ENCODE data around the gene TRAF1. TPM values are rescaled to one million over a fixed set of nuclear protein-coding genes. Genes with fewer than 3 reads are reported as not detected.

Gene TRAF1
- total and polyA plus RNA-seq, 4 donors, result 0.38 to 2.6 (median 0.71) TPM

GRCh38 chr9:120865809-120866208 is 60.8 kb downstream of the TRAF1 start (continued):
- TF ChIP-seq REST (IDR thresholded peaks at IDR 0.05), result no peak
- no peak for TF ChIP-seq TAF1 (conservative IDR thresholded peaks at IDR 0.05)
- TF ChIP-seq FOXA1 (IDR thresholded peaks at IDR 0.05), result no peak
- TF ChIP-seq HNF4G (IDR thresholded peaks at IDR 0.05), result no peak
- TF ChIP-seq JUND (IDR thresholded peaks at IDR 0.05), result no peak
- TF ChIP-seq SP1 (IDR thresholded peaks at IDR 0.05), result no peak
- TF ChIP-seq ATF3 (IDR thresholded peaks at IDR 0.05), result no peak
- no peak for TF ChIP-seq GABPA (IDR thresholded peaks at IDR 0.05 in 1 of 2, conservative IDR thresholded peaks at IDR 0.05 in 1 of 2)

- H3K27ac ChIP-seq (ENCODE audit: low read depth in 1 of 2, low read length in 2 of 2), result no peak overlapping the region
Measured at GRCh38 chr9:120865176-120865575, 61.4 kb downstream of the TRAF1 start.

GRCh38 chr9:120864719-120865118 is 61.9 kb downstream of the TRAF1 start:
- WGBS, result 96% methylated on average over 5 of the region's 5 CpGs
- H3K4me3 ChIP-seq (ENCODE audit: low read depth in 1 of 3, low read length in 3 of 3), result no peak overlapping the region
- H3K4me1 ChIP-seq (ENCODE audit: control insufficient read depth in 4 of 4, insufficient read depth in 4 of 4, low read length in 3 of 4), result peaks cover 0 to 11% (median 6%) of the 10 kb centered on the region in 4 donors
- H3K27me3 ChIP-seq (ENCODE audit: control insufficient read depth in 4 of 4, insufficient read depth in 4 of 4, low read length in 3 of 4), result no peaks in the 10 kb centered on the region
- H3K9ac ChIP-seq (ENCODE audit: low read depth in 1 of 2, low read length in 2 of 2), result no peak overlapping the region
- peaks cover 0 to 11% (median 1%) of the 10 kb centered on the region in 4 donors for H3K36me3 ChIP-seq (ENCODE audit: control insufficient read depth in 4 of 4, insufficient read depth in 3 of 4, low read depth in 1 of 4, low read length in 3 of 4)
- no peak overlapping the region for H3K27ac ChIP-seq (ENCODE audit: low read depth in 1 of 2, low read length in 2 of 2)
- TF ChIP-seq CTCF (IDR thresholded peaks at IDR 0.05; ENCODE audit: low read depth, low read length, missing input control), result no peak
- TF ChIP-seq HNF4A (conservative IDR thresholded peaks at IDR 0.05), result no peak
- no peak for TF ChIP-seq FOXA1 (IDR thresholded peaks at IDR 0.05)
- TF ChIP-seq RXRA (IDR thresholded peaks at IDR 0.05), result no peak
- TF ChIP-seq REST (IDR thresholded peaks at IDR 0.05), result no peak
- TF ChIP-seq RAD21 (IDR thresholded peaks at IDR 0.05), result no peak
- no peak for TF ChIP-seq HNF4G (IDR thresholded peaks at IDR 0.05)
- TF ChIP-seq EGR1 (IDR thresholded peaks at IDR 0.05; ENCODE audit: low read depth in 2 of 2), result no peak
- no peak for TF ChIP-seq JUND (IDR thresholded peaks at IDR 0.05)
- no peak for TF ChIP-seq YY1 (IDR thresholded peaks at IDR 0.05)
- no peak for TF ChIP-seq SP1 (IDR thresholded peaks at IDR 0.05)
- no peak for TF ChIP-seq ZBTB33 (IDR thresholded peaks at IDR 0.05)
- DNase-seq (ENCODE audit: low spot score), result no peak
- H3K9me3 ChIP-seq (ENCODE audit: control insufficient read depth in 4 of 4, low read length in 3 of 4), result no peaks in the 10 kb centered on the region

More at GRCh38 chr9:120865176-120865575, 61.4 kb downstream of the TRAF1 start:
- Histone ChIP-seq H3K9ac (ENCODE audit: low read depth in 1 of 2, low read length in 2 of 2) (no peak overlapping the region), H3K9me3 (ENCODE audit: control insufficient read depth in 4 of 4, low read length in 3 of 4) (no peaks in the 10 kb centered on the region), H3K36me3 (ENCODE audit: control insufficient read depth in 4 of 4, insufficient read depth in 3 of 4, low read depth in 1 of 4, low read length in 3 of 4) (peaks cover 0 to 9% (median 1%) of the 10 kb centered on the region in 4 donors), H3K4me3 (ENCODE audit: low read depth in 1 of 3, low read length in 3 of 3) (no peak overlapping the region), H3K4me1 (ENCODE audit: control insufficient read depth in 4 of 4, insufficient read depth in 4 of 4, low read length in 3 of 4) (peaks cover 0 to 11% (median 6%) of the 10 kb centered on the region in 4 donors), H3K27me3 (ENCODE audit: control insufficient read depth in 4 of 4, insufficient read depth in 4 of 4, low read length in 3 of 4) (no peaks in the 10 kb centered on the region)
- no peak for TF ChIP-seq RXRA (IDR thresholded peaks at IDR 0.05)
- no peak for TF ChIP-seq FOXA1 (IDR thresholded peaks at IDR 0.05)
- no peak for TF ChIP-seq NR2F2 (IDR thresholded peaks at IDR 0.05)
- no peak for TF ChIP-seq RAD21 (IDR thresholded peaks at IDR 0.05)
- no peak for TF ChIP-seq SP1 (IDR thresholded peaks at IDR 0.05)
- no peak for DNase-seq (ENCODE audit: low spot score)
- WGBS, result 93% methylated on average over 5 of the region's 5 CpGs

Measured in liver (tissue), 9 donors.